Activated T-helper 17 cell treated with anti-CD3 and anti-CD28 coated beads, Interleukin-2, amount 50 U/mL, for 72 hours (primary cell): ENCODE measurements around the gene FKRP. TPM values are rescaled to one million over a fixed set of nuclear protein-coding genes. Genes with fewer than 3 reads are reported as not detected.
"Not testable (repeated sequence)": the region's sequence is repeated elsewhere in the genome, so short reads cannot be mapped to it uniquely, and the experiment has no call there.

Experiments
- ATAC-seq: fragments of 150-1000 bp; cut with Tn5 transposase; replicated peaks from 2 replicates; pipeline ENCODE4 v1.10.0; 2021; ENCODE audit warnings: mild to moderate bottlenecking, moderate library complexity
- H3K27ac Mint-ChIP-seq: one replicate; pipeline ENCODE4 v1.8.0; 2022; ENCODE audit warnings: mixed read lengths
- H3K27me3 Mint-ChIP-seq: one replicate; pipeline ENCODE4 v1.8.0; 2022; ENCODE audit warnings: mixed read lengths
- H3K36me3 Mint-ChIP-seq: one replicate; pipeline ENCODE4 v1.8.0; 2022; ENCODE audit warnings: low read depth, mild to moderate bottlenecking, mixed read lengths
- H3K4me1 Mint-ChIP-seq: one replicate; pipeline ENCODE4 v1.8.0; 2022; ENCODE audit warnings: mixed read lengths
- H3K4me3 Mint-ChIP-seq: one replicate; pipeline ENCODE4 v1.8.0; 2022; ENCODE audit warnings: mild to moderate bottlenecking, mixed read lengths
- H3K9me3 Mint-ChIP-seq: one replicate; pipeline ENCODE4 v1.8.0; 2022; ENCODE audit warnings: mixed read lengths
- total RNA-seq, 2 donors: library from RNA; stranded (reverse); gene quantifications; one replicate each; pipeline ENCODE4 v1.2.3, GENCODE V29; 2022

FKRP gene
- total RNA-seq, 2 donors from 2014 or later = 6.3 to 14.3 TPM

- H3K4me3 Mint-ChIP-seq = peak overlapping the region; percentile 97
- H3K4me1 Mint-ChIP-seq = peaks cover 34% of the 10 kb centered on the region
- peak overlapping the region; percentile 99 for H3K27ac Mint-ChIP-seq
- no peaks in the 10 kb centered on the region for H3K9me3 Mint-ChIP-seq
- no peak for ATAC-seq
- H3K36me3 Mint-ChIP-seq = peaks cover 54% of the 10 kb centered on the region
- no peaks in the 10 kb centered on the region for H3K27me3 Mint-ChIP-seq
These were observed 41.1 kb downstream of the FKRP start for GRCh38 chr19:46787040-46787330.

- Mint-ChIP-seq H3K36me3 (peaks cover 48% of the 10 kb centered on the region), H3K27ac (peak overlapping the region; percentile 99), H3K4me3 (peak overlapping the region; percentile 97), H3K4me1 (peaks cover 36% of the 10 kb centered on the region), H3K9me3 (no peaks in the 10 kb centered on the region), H3K27me3 (no peaks in the 10 kb centered on the region)
- no peak for ATAC-seq
These were observed 41.7 kb downstream of the FKRP start for GRCh38 chr19:46787331-46788261.

DNA sequence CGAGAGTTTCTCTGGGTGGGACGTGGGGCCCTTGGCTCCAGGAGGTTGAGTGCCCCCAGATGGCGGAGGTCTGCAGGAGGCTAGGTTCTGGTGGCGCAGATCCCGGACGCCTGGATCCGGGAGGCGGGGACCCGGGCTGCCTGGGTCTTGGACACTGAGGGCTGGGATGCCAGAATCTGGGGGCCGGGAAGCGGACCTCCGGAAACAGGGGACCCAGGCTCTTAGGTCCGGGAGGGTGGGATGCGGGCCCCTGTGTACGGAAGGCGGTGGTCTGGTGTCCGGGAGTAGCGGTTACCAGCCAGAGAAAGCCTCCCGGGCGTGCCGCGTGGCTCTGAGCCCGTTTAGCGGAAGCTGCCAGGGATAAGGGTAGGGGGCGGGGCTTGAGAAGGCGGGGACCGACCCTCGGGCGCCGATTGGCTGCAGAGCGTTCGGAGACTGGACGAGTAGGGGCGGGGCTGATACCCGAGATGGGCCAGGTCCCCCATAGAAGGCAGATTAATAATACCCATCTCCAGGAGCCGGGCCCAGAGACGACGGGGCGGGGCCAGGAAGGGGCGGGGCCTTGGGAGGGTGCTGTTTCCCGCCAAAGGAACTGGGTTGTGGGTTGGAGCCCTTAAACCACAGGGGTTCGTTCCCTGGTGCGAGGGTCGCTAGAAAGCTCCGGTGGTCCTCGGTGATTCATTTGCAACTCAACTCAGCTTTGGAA, 42.6 kb downstream of the FKRP start, which contains the start of gene SLC1A5:
Gene SLC1A5, minus strand, starts transcription at position 333 of the 706 bp plus-strand sequence. CDS start 629 bp downstream, outside the sequence.
- peak; percentile 84 for ATAC-seq
- H3K27ac Mint-ChIP-seq = peak within 1 kb of the TSS; percentile 99
- no peaks in the 10 kb centered on the region for H3K9me3 Mint-ChIP-seq
- H3K27me3 Mint-ChIP-seq = no peaks in the 10 kb centered on the region
- H3K4me3 Mint-ChIP-seq = peak within 1 kb of the TSS; percentile 97
- peaks cover 40% of the 10 kb centered on the region for H3K36me3 Mint-ChIP-seq
- peaks cover 30% of the 10 kb centered on the region for H3K4me1 Mint-ChIP-seq

DNA sequence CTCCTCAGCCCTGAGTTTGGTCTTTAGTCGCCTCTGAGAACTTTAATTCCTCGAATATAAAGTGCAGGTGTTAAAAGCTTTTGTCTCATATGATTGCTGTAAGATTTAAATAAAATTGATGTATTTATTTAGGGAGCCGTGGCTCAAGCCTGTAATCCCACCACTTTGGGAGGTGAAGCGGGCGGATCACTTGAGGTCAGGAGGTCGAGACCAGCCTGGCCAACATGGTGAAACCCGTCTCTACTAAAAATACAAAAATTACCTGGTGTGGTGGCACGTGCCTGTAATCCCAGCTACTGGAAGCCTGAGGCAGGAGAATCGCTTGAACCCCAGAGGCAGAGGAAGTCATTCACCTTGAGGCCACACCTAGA, 43.1 kb downstream of the FKRP start:
- Mint-ChIP-seq H3K27ac (peak overlapping the region; percentile 99), H3K4me3 (peak overlapping the region; percentile 97), H3K4me1 (peaks cover 24% of the 10 kb centered on the region), H3K36me3 (peaks cover 35% of the 10 kb centered on the region), H3K27me3 (no peaks in the 10 kb centered on the region), H3K9me3 (no peaks in the 10 kb centered on the region)
- ATAC-seq = no peak

GRCh38 chr19:46789371-46789770, 43.5 kb downstream of the FKRP start:
- Mint-ChIP-seq H3K27me3 (no peaks in the 10 kb centered on the region), H3K9me3 (no peaks in the 10 kb centered on the region), H3K27ac (peak overlapping the region; percentile 99), H3K4me3 (peak overlapping the region; percentile 97), H3K4me1 (peaks cover 20% of the 10 kb centered on the region), H3K36me3 (peaks cover 30% of the 10 kb centered on the region)
- no peak for ATAC-seq

GRCh38 chr19:46791944-46792343, 46.1 kb downstream of the FKRP start:
- peak overlapping the region; percentile 43 for H3K27ac Mint-ChIP-seq
- no peaks in the 10 kb centered on the region for H3K27me3 Mint-ChIP-seq
- H3K4me3 Mint-ChIP-seq = peak overlapping the region; percentile 49
- no peaks in the 10 kb centered on the region for H3K9me3 Mint-ChIP-seq
- peaks cover 11% of the 10 kb centered on the region for H3K4me1 Mint-ChIP-seq
- no peak for ATAC-seq
- peaks cover 5% of the 10 kb centered on the region for H3K36me3 Mint-ChIP-seq

- H3K27ac Mint-ChIP-seq = no peak overlapping the region
- H3K9me3 Mint-ChIP-seq = no peaks in the 10 kb centered on the region
- H3K4me3 Mint-ChIP-seq = no peak overlapping the region
- no peaks in the 10 kb centered on the region for H3K27me3 Mint-ChIP-seq
- ATAC-seq = no peak
- no peaks in the 10 kb centered on the region for H3K4me1 Mint-ChIP-seq
- H3K36me3 Mint-ChIP-seq = no peaks in the 10 kb centered on the region
These were observed 52.0 kb downstream of the FKRP start for GRCh38 chr19:46797881-46798280.

GRCh38 chr19:46798713-46799112, 52.9 kb downstream of the FKRP start:
- Mint-ChIP-seq H3K27me3 (no peaks in the 10 kb centered on the region), H3K36me3 (no peaks in the 10 kb centered on the region), H3K4me3 (no peak overlapping the region), H3K9me3 (no peaks in the 10 kb centered on the region), H3K27ac (no peak overlapping the region), H3K4me1 (no peaks in the 10 kb centered on the region)
- no peak for ATAC-seq

- Mint-ChIP-seq H3K27ac (no peak overlapping the region), H3K36me3 (no peaks in the 10 kb centered on the region)
These were observed 56.3 kb downstream of the FKRP start for GRCh38 chr19:46802152-46802551.

GRCh38 chr19:46803555-46803954, 57.7 kb downstream of the FKRP start:
- Mint-ChIP-seq H3K9me3 (no peaks in the 10 kb centered on the region), H3K36me3 (no peaks in the 10 kb centered on the region), H3K27me3 (no peaks in the 10 kb centered on the region), H3K27ac (no peak overlapping the region), H3K4me3 (no peak overlapping the region), H3K4me1 (no peaks in the 10 kb centered on the region)
- ATAC-seq = no peak

More at GRCh38 chr19:46802152-46802551, 56.3 kb downstream of the FKRP start:
- ATAC-seq = no peak
- Mint-ChIP-seq H3K27me3 (no peaks in the 10 kb centered on the region), H3K4me1 (no peaks in the 10 kb centered on the region), H3K4me3 (no peak overlapping the region), H3K9me3 (no peaks in the 10 kb centered on the region)

DNA sequence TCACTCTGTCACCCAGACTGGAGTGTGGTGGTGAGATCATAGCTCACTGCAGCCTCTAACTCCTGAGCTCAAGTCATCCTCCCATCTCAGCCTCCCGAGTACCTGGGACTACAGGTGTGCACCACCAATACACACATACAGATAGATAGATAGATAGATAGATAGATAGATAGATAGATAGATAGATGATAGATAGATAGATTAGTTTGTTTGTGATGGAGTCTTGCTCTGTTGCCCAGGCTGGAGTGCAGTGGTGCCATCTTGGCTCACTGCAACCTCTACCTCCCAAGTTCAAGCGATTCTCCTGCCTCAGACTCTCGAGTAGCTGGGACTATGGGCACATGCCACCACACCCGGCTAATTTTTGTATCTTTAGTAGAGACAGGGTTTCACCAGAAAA, 58.6 kb downstream of the FKRP start:
- not testable (repeated sequence) for ATAC-seq, H3K27ac Mint-ChIP-seq, H3K4me3 Mint-ChIP-seq, H3K9me3 Mint-ChIP-seq, H3K27me3 Mint-ChIP-seq, H3K36me3 Mint-ChIP-seq, H3K4me1 Mint-ChIP-seq

- H3K27me3 Mint-ChIP-seq = no peaks in the 10 kb centered on the region
- H3K9me3 Mint-ChIP-seq = no peaks in the 10 kb centered on the region
These were observed 60.8 kb downstream of the FKRP start for GRCh38 chr19:46806656-46807055.

More at GRCh38 chr19:46806656-46807055, 60.8 kb downstream of the FKRP start:
- H3K27ac Mint-ChIP-seq = no peak overlapping the region
- H3K36me3 Mint-ChIP-seq = no peaks in the 10 kb centered on the region
- H3K4me1 Mint-ChIP-seq = no peaks in the 10 kb centered on the region
- no peak for ATAC-seq
- no peak overlapping the region for H3K4me3 Mint-ChIP-seq
